Stimulated activated CD8-positive, alpha-beta memory T cell treated with anti-CD3 and anti-CD28 coated beads, Interleukin-15, amount 100 ng/mL, for 1 hour (primary cell): Measurements from ENCODE around the gene CD2.
A peak's percentile ranks its signal among the peaks of the same experiment; 100 is the strongest.

Experiments
- DNase-seq: peaks from one replicate; pipeline ENCODE4 v3.0.0-alpha.2; 2020; ENCODE audit warnings: low read depth

CD2 gene

DNA sequence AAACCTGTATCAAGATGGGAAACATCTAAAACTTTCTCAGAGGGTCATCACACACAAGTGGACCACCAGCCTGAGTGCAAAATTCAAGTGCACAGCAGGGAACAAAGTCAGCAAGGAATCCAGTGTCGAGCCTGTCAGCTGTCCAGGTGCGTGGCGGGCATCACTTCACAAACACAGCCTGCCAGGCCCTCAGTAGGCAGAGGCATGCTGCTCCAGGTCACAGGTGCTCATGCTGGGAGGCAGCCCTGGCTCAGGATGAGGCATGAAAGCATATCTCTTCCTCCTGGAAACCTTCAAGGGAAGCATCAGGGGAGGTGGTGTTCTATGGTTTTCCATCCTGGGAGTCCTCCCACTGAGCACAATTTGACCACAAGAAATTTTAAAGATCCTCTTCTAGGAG lies 6.3 kb downstream of the CD2 start:
- DNase-seq: no peak

- DNase-seq: no peak
Measured at GRCh38 chr1:116760996-116761665, 6.9 kb downstream of the CD2 start.

- no peak for DNase-seq
Measured at GRCh38 chr1:116762281-116762680, 8.1 kb downstream of the CD2 start.

GRCh38 chr1:116762781-116763115 lies 8.5 kb downstream of the CD2 start:
- no peak for DNase-seq

DNA sequence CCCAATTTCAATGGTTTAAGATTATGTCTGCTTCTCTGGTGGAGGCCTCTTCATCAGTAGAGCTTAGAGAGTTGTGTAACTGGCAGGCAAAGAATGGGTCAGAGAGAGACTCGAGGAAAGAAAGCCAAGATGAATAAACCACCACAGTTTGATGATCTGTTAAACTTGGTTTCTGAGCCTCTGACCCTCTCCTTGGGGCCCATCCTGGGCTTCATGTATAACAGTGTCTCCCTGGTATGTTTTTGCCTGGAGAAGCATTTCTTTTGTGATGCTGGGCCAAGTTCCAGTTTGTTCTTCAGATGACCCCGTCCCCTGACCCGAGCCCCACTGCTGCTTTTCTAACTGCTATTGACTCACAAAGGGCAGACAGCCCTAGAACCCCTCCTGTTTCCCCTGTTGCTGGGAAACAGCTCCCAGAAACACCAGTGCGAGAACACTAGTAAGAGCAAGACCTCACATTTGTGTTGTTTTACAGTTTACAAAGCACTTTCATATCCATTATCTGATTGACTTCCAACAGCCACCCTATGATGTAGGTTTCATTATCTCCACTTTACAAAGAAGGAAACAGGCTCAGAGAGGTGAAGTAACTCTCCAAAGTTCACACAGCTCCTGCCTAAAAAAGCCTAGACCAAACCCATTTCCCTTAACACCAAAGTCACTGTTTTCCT lies 9.0 kb downstream of the CD2 start:
- DNase-seq: no peak

GRCh38 chr1:116763787-116764465 lies 9.7 kb downstream of the CD2 start:
- no peak for DNase-seq

DNA sequence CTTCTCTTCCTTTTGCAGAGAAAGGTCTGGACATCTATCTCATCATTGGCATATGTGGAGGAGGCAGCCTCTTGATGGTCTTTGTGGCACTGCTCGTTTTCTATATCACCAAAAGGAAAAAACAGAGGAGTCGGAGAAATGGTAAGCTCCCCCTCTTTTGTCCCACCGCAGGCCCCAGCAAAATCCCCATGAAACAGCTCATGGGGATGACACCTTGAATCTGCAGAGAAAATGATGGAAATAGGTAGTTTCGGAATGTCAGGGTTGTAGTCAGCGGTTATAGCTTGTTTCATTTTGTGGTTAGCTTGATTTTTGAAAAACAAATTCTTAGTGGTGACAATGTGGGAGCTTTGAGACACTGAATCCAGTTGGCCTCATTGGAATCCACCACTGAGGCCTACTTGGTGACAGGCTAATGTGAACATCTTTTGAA lies 10.3 kb downstream of the CD2 start:
- no peak for DNase-seq

- no peak for DNase-seq
Measured at GRCh38 chr1:116764906-116765862, 11.0 kb downstream of the CD2 start.

- DNase-seq: no peak
Measured at GRCh38 chr1:116765962-116766361, 11.7 kb downstream of the CD2 start.

DNA sequence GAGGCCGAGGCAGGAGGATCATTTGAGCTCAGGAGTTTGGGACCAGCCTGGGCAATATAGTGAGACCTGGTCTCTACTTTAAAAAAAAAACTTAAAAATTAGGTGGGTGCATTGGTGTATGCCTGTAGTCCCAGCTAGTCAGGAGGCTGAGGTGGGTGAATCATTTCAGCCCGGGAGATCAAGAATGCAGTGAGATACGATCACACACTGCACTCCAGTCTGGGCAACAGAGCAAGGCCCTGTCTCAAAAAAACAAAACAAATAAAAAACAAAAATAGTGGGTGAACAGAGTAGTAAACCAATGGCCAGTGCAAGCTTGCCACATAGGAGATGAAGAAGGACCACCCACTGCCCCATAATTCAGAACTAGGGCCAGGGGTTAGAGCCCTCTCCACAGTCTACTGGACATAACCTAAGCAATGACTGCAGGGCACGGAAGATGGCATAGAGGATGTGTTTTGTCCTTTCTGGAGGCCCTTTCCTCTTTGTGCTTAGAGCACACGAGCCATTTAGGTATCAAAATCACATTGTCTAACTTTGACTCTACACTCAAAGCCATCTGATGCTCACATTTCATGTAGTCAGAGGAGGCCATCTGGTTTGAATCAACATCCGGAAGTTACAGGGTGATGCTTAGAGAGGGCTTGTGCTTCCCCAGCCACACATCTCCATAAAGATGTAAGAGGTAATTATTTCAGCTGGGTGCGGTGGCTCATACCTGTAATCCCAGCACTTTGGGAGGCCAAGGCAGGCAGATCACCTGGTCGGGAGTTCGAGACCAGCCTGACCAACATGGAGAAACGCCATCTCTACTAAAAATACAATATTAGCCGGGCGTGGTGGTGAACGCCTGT lies 12.6 kb downstream of the CD2 start:
- no peak for DNase-seq

GRCh38 chr1:116767782-116768382 lies 13.7 kb downstream of the CD2 start:
- no peak for DNase-seq

- DNase-seq: no peak
Measured at GRCh38 chr1:116768416-116769103, 14.3 kb downstream of the CD2 start.

- DNase-seq: no peak
Measured at GRCh38 chr1:116769104-116769452, 14.8 kb downstream of the CD2 start.

- peak; percentile 25 for DNase-seq
Measured at GRCh38 chr1:116769561-116769977, 15.3 kb downstream of the CD2 start.

GRCh38 chr1:116769994-116770393 lies 15.8 kb downstream of the CD2 start:
- no peak for DNase-seq

- DNase-seq: no peak
Measured at GRCh38 chr1:116770625-116771024, 16.4 kb downstream of the CD2 start.

- no peak for DNase-seq
Measured at GRCh38 chr1:116771997-116772647, 17.9 kb downstream of the CD2 start.

DNA sequence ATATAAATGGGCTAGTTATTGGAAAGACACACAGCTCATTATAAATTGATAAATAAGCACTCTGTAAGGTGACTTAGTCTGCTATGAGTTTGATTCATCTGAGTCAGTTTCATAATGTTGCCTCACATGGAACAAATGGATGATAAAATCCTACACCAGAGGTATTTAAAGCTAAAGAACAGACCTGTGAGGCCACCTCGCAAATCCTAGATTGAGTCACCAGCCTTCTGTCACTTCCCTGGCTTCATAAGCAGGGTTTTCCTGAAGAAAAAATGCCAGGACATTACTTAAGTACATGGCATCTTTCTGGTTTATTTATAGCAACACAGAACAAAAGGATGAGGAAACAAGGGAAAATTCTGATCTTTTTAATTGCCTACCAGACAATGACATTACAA lies 18.4 kb downstream of the CD2 start:
- no peak for DNase-seq

- DNase-seq: no peak
Measured at GRCh38 chr1:116775116-116775752, 21.0 kb downstream of the CD2 start.
